Testis (tissue), 3 donors: ENCODE measurements around the gene TRPM4. TPM values are rescaled to one million over a fixed set of nuclear protein-coding genes. Genes with fewer than 3 reads are reported as not detected.

Source experiments
- DNase-seq: peaks from one replicate; pipeline ENCODE4 v3.0.0-alpha.2; 2019
- H3K27ac ChIP-seq, 2 donors: fragments of 200-600 bp; sonication (generic); one replicate each; pipeline ENCODE4 v1.5.1; 2019
- H3K27me3 ChIP-seq: fragments of 200-600 bp; sonication (generic); one replicate; pipeline ENCODE4 v1.5.1; 2019
- H3K36me3 ChIP-seq: fragments of 200-600 bp; sonication (generic); one replicate; pipeline ENCODE4 v1.5.1; 2017; ENCODE audit warnings: low read depth; ENCODE audit errors: missing control alignments
- H3K4me1 ChIP-seq: fragments of 200-600 bp; sonication (generic); one replicate; pipeline ENCODE4 v1.5.1; 2019
- H3K4me3 ChIP-seq, 2 donors: fragments of 200-600 bp; sonication (generic); one replicate each; pipeline ENCODE4 v1.5.1; 2017 to 2019
- H3K9me3 ChIP-seq: fragments of 200-600 bp; sonication (generic); one replicate; pipeline ENCODE4 v1.5.1; 2017
- CTCF ChIP-seq, 3 experiments: fragments of 450-650 bp in 2 of 3; fragments of 200-600 bp in 1 of 3; sonication (generic) in 1 of 3; IDR thresholded peaks; one replicate each; pipeline ENCODE4 v1.5.1; 2016 to 2019; ENCODE audit warnings: antibody characterized with exemption in 3 of 3, mild to moderate bottlenecking in 2 of 3, moderate library complexity in 1 of 3
- POLR2A ChIP-seq: fragments of 450-650 bp; IDR thresholded peaks from one replicate; pipeline ENCODE4 v1.6.1; 2017; ENCODE audit warnings: antibody characterized with exemption, mild to moderate bottlenecking, moderate library complexity
- WGBS, 2 donors: methylation state at CpG; one replicate each; pipeline ENCODE4 v1.1.5; 2018; 5-methylcytosine and 5-hydroxymethylcytosine counted together
- intact Hi-C: fragments of 100-400 bp; cut with DNase I; formaldehyde crosslinking; loops from one replicate; pipeline ENCODE4 v1.15.1; 2023; ENCODE audit warnings: low total_unique reads
- polyA plus RNA-seq: library from polyadenylated mRNA; stranded (reverse); fragments of 350-450 nt; fragmentation: Illumina TruSeq; extraction: RNeasy Lipid Tissue Mini Kit (QIAGEN cat#74804); gene quantifications from one replicate; pipeline ENCODE4 v1.2.3, GENCODE V29; 2014; ENCODE audit warnings: low read depth, low replicate concordance; ENCODE audit not compliant: insufficient read depth
- total RNA-seq, 2 donors: library from RNA; depleted of rRNA; stranded (reverse); fragments of >200 nt; gene quantifications; one replicate each; pipeline ENCODE4 v1.2.3, GENCODE V29; 2016

Gene TRPM4
- total and polyA plus RNA-seq, 3 donors from 2014 or later: 16.0 to 45.7 (median 30.5) TPM

- TF ChIP-seq POLR2A (no peak), CTCF (IDR thresholded peaks at IDR 0.05) (no peak)
- H3K4me1 ChIP-seq: peaks cover 20% of the 10 kb centered on the region
- 94% methylated on average over 6 of the region's 6 CpGs for WGBS, 2 donors
These were observed 3.3 kb upstream of the TRPM4 start for GRCh38 chr19:49154279-49154678.

DNA sequence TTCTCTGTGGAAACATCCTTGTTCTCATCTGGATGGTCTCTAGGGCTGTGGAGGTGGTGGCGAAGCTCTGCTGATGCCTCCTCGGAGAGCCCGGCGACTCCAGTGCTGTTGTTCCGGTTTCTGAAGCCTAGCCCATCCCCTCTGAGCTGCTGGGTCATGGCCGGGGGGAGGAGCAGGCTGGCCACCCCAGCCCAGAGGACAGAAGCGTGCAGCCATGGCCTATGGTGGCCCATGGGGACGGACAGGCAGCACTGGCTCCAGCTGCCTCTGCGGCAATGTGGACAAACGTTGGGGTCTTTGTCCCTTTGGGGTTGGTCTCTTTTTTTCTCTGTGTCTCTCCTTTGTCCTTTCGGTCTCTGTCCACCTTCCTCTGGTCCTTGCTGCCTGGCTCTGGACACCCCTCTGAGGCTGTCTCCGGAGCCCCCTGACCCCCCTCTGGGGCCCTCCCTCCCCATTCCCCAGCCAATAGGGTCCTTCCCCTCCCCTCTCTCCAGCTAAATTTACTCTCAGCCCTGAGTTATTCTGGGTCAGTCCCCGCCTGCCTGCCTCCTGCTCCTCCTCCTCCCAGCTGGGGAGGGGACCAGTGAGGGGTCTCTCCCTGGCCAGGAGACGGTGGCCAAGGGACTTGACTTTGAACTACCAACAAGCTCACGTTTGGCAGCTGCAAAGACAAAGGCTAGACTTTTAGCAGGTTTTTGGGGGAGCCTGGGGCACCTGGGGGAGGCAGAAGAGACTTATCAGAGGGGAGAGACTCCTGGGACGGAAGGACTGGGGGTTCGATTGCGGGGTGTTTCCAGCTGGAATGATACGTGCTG lies 2.4 kb upstream of the TRPM4 start, which contains the start of gene HRC:
TSS of gene HRC (minus strand) at position 392 of the 815 bp plus-strand sequence. CDS start at position 233, 159 bp downstream.
- Histone ChIP-seq H3K27me3 (no peaks in the 10 kb centered on the region), H3K4me3 (no peak within 1 kb of the TSS), H3K4me1 (peaks cover 20% of the 10 kb centered on the region), H3K36me3 (no peaks in the 10 kb centered on the region), H3K27ac (peak within 1 kb of the TSS; percentile 50 to 52), H3K9me3 (no peaks in the 10 kb centered on the region)
- no peak for TF ChIP-seq POLR2A
- peak; percentile 40 for DNase-seq
- intact Hi-C loops: no loop called here
- WGBS, 2 donors: 41 to 55% methylated on average over 15 to 19 of the region's 19 CpGs

More at GRCh38 chr19:49154279-49154678, 3.3 kb upstream of the TRPM4 start:
- Histone ChIP-seq H3K27ac (no peak overlapping the region), H3K9me3 (no peaks in the 10 kb centered on the region), H3K4me3 (no peak overlapping the region), H3K27me3 (no peaks in the 10 kb centered on the region), H3K36me3 (no peaks in the 10 kb centered on the region)
- DNase-seq: no peak
- intact Hi-C loops: no loop called here

DNA sequence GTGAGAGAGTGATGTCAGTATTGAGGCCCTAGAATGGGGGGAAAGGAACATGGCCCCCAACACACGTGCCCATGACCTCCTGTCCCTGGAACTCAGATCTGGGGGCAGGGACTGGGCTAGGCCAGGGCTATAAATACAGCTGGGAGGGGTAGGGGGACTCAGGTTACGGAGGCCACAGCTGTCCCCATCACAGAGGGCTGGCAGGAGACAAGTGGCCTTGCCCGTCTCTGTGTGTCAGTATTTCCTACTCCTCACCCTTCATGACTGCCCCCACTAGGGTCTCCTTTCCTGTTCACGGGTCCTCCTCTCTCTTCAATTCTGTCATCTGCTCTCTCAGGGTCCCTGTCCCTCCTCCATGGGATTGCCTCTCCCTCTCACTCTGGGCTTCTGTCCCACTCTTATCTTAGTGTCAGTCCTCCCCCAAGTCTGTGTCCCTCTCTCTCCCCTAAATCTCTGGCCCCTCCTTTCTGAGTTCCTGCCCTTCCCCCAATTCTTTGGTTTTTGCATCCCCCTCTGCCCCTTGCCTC lies 1.7 kb upstream of the TRPM4 start:
- DNase-seq: no peak
- intact Hi-C loops: no loop called here
- 41 to 57% methylated on average over 4 of the region's 4 CpGs for WGBS, 2 donors
- Histone ChIP-seq H3K36me3 (no peaks in the 10 kb centered on the region), H3K4me1 (peaks cover 20% of the 10 kb centered on the region), H3K4me3 (no peak overlapping the region), H3K9me3 (no peaks in the 10 kb centered on the region), H3K27me3 (no peaks in the 10 kb centered on the region), H3K27ac (peak overlapping the region; percentile 50 to 52)
- TF ChIP-seq POLR2A (no peak), CTCF (IDR thresholded peaks at IDR 0.05) (no peak)

- no peak for TF ChIP-seq CTCF (IDR thresholded peaks at IDR 0.05)
- no peak for TF ChIP-seq POLR2A
- intact Hi-C loops: no loop called here
- H3K27ac ChIP-seq: no peak overlapping the region
- H3K9me3 ChIP-seq: no peaks in the 10 kb centered on the region
- H3K4me3 ChIP-seq: no peak overlapping the region
- H3K4me1 ChIP-seq: peaks cover 11% of the 10 kb centered on the region
- no peak for DNase-seq
- H3K36me3 ChIP-seq: no peaks in the 10 kb centered on the region
- H3K27me3 ChIP-seq: no peaks in the 10 kb centered on the region
- 89 to 95% methylated on average over 13 of the region's 13 CpGs for WGBS, 2 donors
These were observed 3.0 kb downstream of the TRPM4 start for GRCh38 chr19:49160450-49161189.

- no peak overlapping the region for H3K4me3 ChIP-seq
- H3K27me3 ChIP-seq: no peaks in the 10 kb centered on the region
- H3K36me3 ChIP-seq: no peaks in the 10 kb centered on the region
- H3K9me3 ChIP-seq: no peaks in the 10 kb centered on the region
- DNase-seq: no peak
- H3K27ac ChIP-seq: no peak overlapping the region
- 62 to 78% methylated on average over 4 of the region's 4 CpGs for WGBS, 2 donors
- intact Hi-C loops: no loop called here
- TF ChIP-seq CTCF (IDR thresholded peaks at IDR 0.05): no peak
- no peak for TF ChIP-seq POLR2A
- H3K4me1 ChIP-seq: peaks cover 8% of the 10 kb centered on the region
These were observed 4.4 kb downstream of the TRPM4 start for GRCh38 chr19:49161987-49162386.
